ENCODE data around the gene TTC39A. TPM values are rescaled to one million over a fixed set of nuclear protein-coding genes. Genes with fewer than 3 reads are reported as not detected.

Gene TTC39A
- total RNA-seq, 1 experiment from 2014 or later, result 0.35 TPM

GRCh38 chr1:51299185-51299885, 31.0 kb downstream of the TTC39A start:
- intact Hi-C loops (cut with micrococcal nuclease), result loop anchor here (10.0 kb wide), 3 partner anchors 65 to 935 kb away; partner anchors contain the start of gene RNF11
- Mint-ChIP-seq H3K4me3 (ENCODE audit: unreplicated experiment) (no peak overlapping the region), H3K9me3 (ENCODE audit: unreplicated experiment) (no peaks in the 10 kb centered on the region), H3K27me3 (ENCODE audit: insufficient read depth, unreplicated experiment) (no peaks in the 10 kb centered on the region), H3K4me1 (ENCODE audit: insufficient read depth, unreplicated experiment) (peaks cover 13% of the 10 kb centered on the region), H3K27ac (ENCODE audit: low read depth, unreplicated experiment) (no peak overlapping the region), H3K36me3 (ENCODE audit: insufficient read depth, unreplicated experiment) (no peaks in the 10 kb centered on the region)
- BruUV-seq (replicated peaks), result no TSS peak
- POLR2A ChIA-PET, result no interaction called here
- DNase-seq (ENCODE audit: unreplicated experiment), result no peak
- CTCF ChIA-PET, result interaction anchor here (0.6 to 5.7 kb wide), 3 partner anchors 10 to 118 kb away, joined by 3 to 69 read pairs (median 3); no protein-coding TSS in a partner anchor
- TF ChIP-seq CTCF (IDR thresholded peaks at IDR 0.05; ENCODE audit: unreplicated experiment), result no peak

GRCh38 chr1:51298322-51298705, 32.0 kb downstream of the TTC39A start:
- intact Hi-C loops (cut with micrococcal nuclease), result loop anchor here (10.0 kb wide), 3 partner anchors 64 to 934 kb away; partner anchors contain the start of gene RNF11
- Mint-ChIP-seq H3K36me3 (ENCODE audit: insufficient read depth, unreplicated experiment) (no peaks in the 10 kb centered on the region), H3K27ac (ENCODE audit: low read depth, unreplicated experiment) (peak overlapping the region; percentile 65), H3K27me3 (ENCODE audit: insufficient read depth, unreplicated experiment) (no peaks in the 10 kb centered on the region), H3K4me3 (ENCODE audit: unreplicated experiment) (no peak overlapping the region), H3K9me3 (ENCODE audit: unreplicated experiment) (no peaks in the 10 kb centered on the region), H3K4me1 (ENCODE audit: insufficient read depth, unreplicated experiment) (peaks cover 13% of the 10 kb centered on the region)
- no TSS peak for BruUV-seq (replicated peaks)
- CTCF ChIA-PET, result interaction anchor here (0.6 to 5.7 kb wide), 3 partner anchors 11 to 296 kb away, joined by 3 to 69 read pairs (median 4); no protein-coding TSS in a partner anchor
- TF ChIP-seq CTCF (IDR thresholded peaks at IDR 0.05; ENCODE audit: unreplicated experiment), result no peak
- no peak for DNase-seq (ENCODE audit: unreplicated experiment)
- POLR2A ChIA-PET, result no interaction called here

GRCh38 chr1:51297401-51298321, 32.7 kb downstream of the TTC39A start:
- H3K27me3 Mint-ChIP-seq (ENCODE audit: insufficient read depth, unreplicated experiment), result no peaks in the 10 kb centered on the region
- no TSS peak for BruUV-seq (replicated peaks)
- H3K27ac Mint-ChIP-seq (ENCODE audit: low read depth, unreplicated experiment), result peak overlapping the region; percentile 65
- ChIA-PET POLR2A (interaction anchor here (1.0 to 1.7 kb wide), 7 partner anchors 17 to 523 kb away, joined by 3 to 7 read pairs (median 4); partner anchors contain the start of genes CDKN2C and RNF11), CTCF (interaction anchor here (0.6 to 5.7 kb wide), 28 partner anchors 8 to 681 kb away, joined by 3 to 69 read pairs (median 4); no protein-coding TSS in a partner anchor)
- peak overlapping the region; percentile 41 for H3K4me3 Mint-ChIP-seq (ENCODE audit: unreplicated experiment)
- no peaks in the 10 kb centered on the region for H3K9me3 Mint-ChIP-seq (ENCODE audit: unreplicated experiment)
- no peaks in the 10 kb centered on the region for H3K36me3 Mint-ChIP-seq (ENCODE audit: insufficient read depth, unreplicated experiment)
- H3K4me1 Mint-ChIP-seq (ENCODE audit: insufficient read depth, unreplicated experiment), result peaks cover 13% of the 10 kb centered on the region
- DNase-seq (ENCODE audit: unreplicated experiment), result no peak
- intact Hi-C loops (cut with micrococcal nuclease), result loop anchor here (1.0 to 10.0 kb wide), 5 partner anchors 63 to 933 kb away; partner anchors contain the start of gene RNF11
- no peak for TF ChIP-seq CTCF (IDR thresholded peaks at IDR 0.05; ENCODE audit: unreplicated experiment)
